LNCaP clone FGC (cell line): Measurements from ENCODE around the gene CLTC.

Source experiments
- DNase-seq: peaks from one replicate; pipeline ENCODE4 v3.0.0-alpha.2; 2011; ENCODE audit warnings: low read depth
- H3K4me3 ChIP-seq: 2 replicates; pipeline ENCODE4 v1.5.1; 2011; ENCODE audit warnings: mild to moderate bottlenecking, low read depth, low read length, control low read depth
- TF ChIP-seq, protein P1 (sequence below): IDR thresholded peaks from 2 replicates; pipeline ENCODE4 v1.5.1; 2012; ENCODE audit warnings: mild to moderate bottlenecking; ENCODE audit not compliant: control insufficient read depth, insufficient read depth; ENCODE audit errors: extremely low read depth

CLTC gene

DNA sequence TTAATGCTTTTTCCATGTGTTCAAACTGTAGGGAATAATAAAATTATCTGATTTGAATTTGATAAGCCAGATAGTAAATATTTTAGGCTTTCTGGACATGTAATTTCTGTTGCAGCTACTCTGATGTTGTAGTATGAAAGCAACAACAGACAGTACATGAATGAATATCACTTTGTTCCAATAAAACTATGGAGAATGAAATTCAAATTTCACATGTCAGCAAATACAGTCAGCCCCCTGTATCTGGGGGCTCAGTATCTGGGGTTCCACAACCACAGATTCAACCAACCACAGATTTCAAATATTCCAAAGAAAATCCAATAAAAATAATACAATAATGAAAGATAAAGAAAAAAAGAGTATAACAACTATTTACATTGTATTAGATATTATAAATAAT, 8.2 kb upstream of the CLTC start:
- TF ChIP-seq, protein P1, sequence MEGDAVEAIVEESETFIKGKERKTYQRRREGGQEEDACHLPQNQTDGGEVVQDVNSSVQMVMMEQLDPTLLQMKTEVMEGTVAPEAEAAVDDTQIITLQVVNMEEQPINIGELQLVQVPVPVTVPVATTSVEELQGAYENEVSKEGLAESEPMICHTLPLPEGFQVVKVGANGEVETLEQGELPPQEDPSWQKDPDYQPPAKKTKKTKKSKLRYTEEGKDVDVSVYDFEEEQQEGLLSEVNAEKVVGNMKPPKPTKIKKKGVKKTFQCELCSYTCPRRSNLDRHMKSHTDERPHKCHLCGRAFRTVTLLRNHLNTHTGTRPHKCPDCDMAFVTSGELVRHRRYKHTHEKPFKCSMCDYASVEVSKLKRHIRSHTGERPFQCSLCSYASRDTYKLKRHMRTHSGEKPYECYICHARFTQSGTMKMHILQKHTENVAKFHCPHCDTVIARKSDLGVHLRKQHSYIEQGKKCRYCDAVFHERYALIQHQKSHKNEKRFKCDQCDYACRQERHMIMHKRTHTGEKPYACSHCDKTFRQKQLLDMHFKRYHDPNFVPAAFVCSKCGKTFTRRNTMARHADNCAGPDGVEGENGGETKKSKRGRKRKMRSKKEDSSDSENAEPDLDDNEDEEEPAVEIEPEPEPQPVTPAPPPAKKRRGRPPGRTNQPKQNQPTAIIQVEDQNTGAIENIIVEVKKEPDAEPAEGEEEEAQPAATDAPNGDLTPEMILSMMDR, result no peak
- H3K4me3 ChIP-seq, result no peak overlapping the region
- no peak for DNase-seq

DNA sequence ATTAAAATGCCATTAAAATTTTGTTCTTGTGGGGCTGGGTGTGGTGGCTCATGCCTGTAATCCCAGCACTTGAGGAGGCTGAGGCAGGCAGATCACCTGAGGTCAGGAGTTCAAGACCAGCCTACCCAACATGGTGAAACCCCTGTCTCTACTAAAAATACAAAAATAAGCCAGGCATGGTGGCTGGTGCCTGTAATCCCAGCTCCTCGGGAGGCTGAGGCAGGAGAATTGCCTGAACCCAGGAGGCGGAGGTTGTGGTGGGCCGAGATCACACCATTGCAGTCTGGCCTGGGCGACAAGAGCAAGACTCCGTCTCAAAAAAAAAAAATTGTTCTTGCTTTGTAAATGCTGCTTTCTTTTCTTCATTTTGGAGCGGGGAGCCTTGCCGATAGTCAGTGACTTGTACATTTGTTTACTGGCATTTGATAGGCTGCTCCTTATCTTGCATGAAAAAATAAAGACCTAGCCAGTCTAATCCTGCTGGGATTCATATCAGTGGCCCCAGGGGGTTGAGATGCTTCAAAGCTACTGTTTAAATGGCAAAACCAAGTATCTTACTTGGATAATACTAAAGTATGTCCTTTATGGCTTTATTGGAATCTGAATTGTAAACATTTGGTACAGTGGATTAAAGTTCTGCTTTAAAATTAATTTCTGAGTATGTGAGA, 3.3 kb upstream of the CLTC start:
- TF ChIP-seq, protein P1, result no peak
- no peak overlapping the region for H3K4me3 ChIP-seq
- no peak for DNase-seq

DNA sequence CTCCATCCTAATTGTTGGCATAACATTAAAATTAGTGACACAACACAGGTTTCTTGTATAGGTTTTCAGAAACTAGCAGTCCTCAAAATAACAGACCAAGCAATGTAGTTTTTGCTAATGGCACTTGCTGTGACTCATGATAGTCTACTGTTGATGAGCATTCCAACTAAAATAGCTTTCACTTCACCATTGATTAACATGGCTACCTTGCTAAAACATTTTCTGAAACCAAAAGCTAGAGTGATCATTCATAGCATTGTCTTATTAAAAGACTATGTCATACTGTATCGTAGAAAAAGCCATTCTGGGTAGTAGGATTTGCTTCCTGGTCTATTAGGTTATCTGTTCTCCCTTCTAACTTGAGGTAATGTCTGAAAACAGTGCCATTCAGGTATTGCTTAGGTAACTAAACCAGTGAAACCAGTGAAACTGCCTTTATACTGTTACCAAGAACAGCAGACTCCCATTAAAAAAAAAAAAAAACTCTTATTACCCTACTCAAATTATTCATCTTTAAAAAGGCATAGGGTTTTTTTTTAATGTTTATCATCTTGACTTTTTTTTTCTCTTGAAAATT, 2.5 kb upstream of the CLTC start:
- no peak overlapping the region for H3K4me3 ChIP-seq
- peak; percentile 71 for DNase-seq

DNA sequence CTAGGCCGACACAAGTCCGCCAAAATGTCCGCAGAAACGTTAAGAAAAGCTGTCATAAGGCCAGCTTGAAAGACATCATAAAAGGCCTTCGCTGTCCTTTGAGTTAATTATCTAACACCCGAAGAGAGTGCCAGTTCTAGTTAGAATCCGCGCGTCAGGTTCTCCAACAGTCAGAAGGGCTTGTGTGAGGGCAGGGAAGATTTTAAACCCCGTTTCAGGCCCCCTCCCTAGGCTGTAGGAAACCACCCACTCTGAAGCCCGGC, 729 bp upstream of the CLTC start:
- DNase-seq, result no peak
- peak overlapping the region; percentile 87 for H3K4me3 ChIP-seq
- TF ChIP-seq, protein P1, result no peak

More for the DNA sequence above, 2.5 kb upstream of the CLTC start:
- TF ChIP-seq, protein P1, result no peak

DNA sequence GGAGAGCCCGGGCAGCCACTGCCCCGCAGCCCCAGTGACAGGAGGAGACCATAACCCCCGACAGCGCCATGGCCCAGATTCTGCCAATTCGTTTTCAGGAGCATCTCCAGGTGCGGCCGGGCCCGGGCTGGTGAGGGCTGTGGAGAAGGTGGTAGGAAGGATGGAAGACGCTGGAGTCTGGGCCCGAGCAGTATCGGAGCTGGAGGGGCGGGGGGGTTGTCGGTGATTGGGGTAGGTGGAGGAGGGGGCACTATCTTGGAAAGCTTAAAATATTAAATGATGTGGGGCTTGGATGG, 317 bp downstream of the CLTC start:
- H3K4me3 ChIP-seq, result peak overlapping the region; percentile 87
- DNase-seq, result no peak
- TF ChIP-seq, protein P1, result no peak

DNA sequence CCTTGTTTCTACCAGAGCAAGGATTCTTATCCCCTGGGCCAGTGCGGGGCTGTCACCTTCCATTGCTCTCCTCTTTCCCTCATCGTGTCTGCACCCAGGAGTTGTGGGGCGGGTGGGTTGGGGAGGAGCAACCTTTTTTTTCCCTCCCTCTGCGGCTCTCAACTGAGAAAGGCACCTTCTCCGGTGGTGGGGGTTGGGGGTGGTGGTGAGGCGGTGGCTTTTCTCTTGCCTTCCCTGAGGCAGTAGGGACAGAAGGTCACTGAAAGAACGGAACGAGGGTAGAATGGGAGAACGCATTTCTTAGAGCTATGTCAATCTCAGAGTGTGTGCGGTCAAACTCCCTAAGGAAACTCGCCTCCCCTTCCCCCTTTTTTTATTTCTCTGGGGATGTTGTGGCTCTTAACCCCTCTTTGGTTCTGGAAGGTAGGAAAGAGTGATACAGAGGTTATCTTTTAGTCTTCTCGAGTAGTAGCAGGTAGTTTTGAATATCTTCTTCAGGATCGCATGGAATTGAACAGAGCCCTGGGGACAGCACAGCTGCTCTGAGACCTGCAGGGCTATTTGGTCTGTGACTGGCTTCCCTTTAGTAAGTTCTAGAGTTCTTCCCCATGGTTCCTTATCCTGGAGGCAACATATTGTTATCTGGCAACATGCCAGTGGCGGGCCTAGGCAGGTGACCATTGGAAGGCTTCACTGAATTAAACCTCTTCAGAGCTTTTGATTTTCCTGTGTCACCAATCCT, 994 bp downstream of the CLTC start:
- TF ChIP-seq, protein P1, result no peak
- DNase-seq, result no peak

More for the DNA sequence above, 994 bp downstream of the CLTC start:
- H3K4me3 ChIP-seq, result peak overlapping the region; percentile 87
